Cardiac muscle cell (in vitro differentiated cells and primary cell): ENCODE data around the gene C11orf58. TPM values are rescaled to one million over a fixed set of nuclear protein-coding genes. Genes with fewer than 3 reads are reported as not detected.

Experiments used
- DNase-seq, 2 donors: peaks; one replicate each; pipeline versions ENCODE4 v3.0.0 to v3.0.0-alpha.2; 2010 to 2017; ENCODE audit warnings: low read depth in 1 of 2, low spot score in 1 of 2
- H3K27ac ChIP-seq: fragments of 200-600 bp; sonication (generic); 2 replicates; pipeline ENCODE4 v1.5.1; 2016
- H3K27me3 ChIP-seq: fragments of 200-600 bp; sonication (generic); 2 replicates; pipeline ENCODE4 v1.6.0; 2016; ENCODE audit warnings: control low read depth
- H3K36me3 ChIP-seq: fragments of 200-600 bp; sonication (generic); 2 replicates; pipeline ENCODE4 v1.5.1; 2016; ENCODE audit warnings: control low read depth
- H3K4me1 ChIP-seq: fragments of 200-600 bp; sonication (generic); 2 replicates; pipeline ENCODE4 v1.8.1; 2017; ENCODE audit warnings: low read depth, mild to moderate bottlenecking, mixed run types
- H3K4me3 ChIP-seq: fragments of 200-600 bp; sonication (generic); 2 replicates; pipeline ENCODE4 v1.5.1; 2016; ENCODE audit warnings: mild to moderate bottlenecking
- H3K9me3 ChIP-seq: fragments of 200-600 bp; sonication (generic); 2 replicates; pipeline ENCODE4 v1.5.1; 2017; ENCODE audit warnings: low read depth, mild to moderate bottlenecking, control low read depth
- CTCF ChIP-seq: IDR thresholded peaks from 2 replicates; pipeline ENCODE4 v1.5.1; 2012; ENCODE audit warnings: low read depth, mild to moderate bottlenecking, low read length
- polyA plus RNA-seq: library from polyadenylated mRNA; unstranded; fragments of >200 nt; fragmentation: Nextera tagmentation; extraction: Ambion mirVana; gene quantifications from 2 replicates; pipeline ENCODE4 v1.2.1, GENCODE V29; 2016
- total RNA-seq: library from RNA; depleted of rRNA; stranded (reverse); fragments of >200 nt; gene quantifications from 2 replicates; pipeline ENCODE4 v1.2.3, GENCODE V29; 2016

C11orf58 gene
- total and polyA plus RNA-seq, 2 experiments from 2014 or later, result 157 to 232 TPM

- DNase-seq, result no peak
- Histone ChIP-seq H3K4me3 (no peak overlapping the region), H3K4me1 (no peaks in the 10 kb centered on the region), H3K9me3 (no peaks in the 10 kb centered on the region), H3K36me3 (peaks cover 12% of the 10 kb centered on the region), H3K27ac (no peak overlapping the region), H3K27me3 (no peaks in the 10 kb centered on the region)
- TF ChIP-seq CTCF, result no peak
Measured at GRCh38 chr11:16778286-16778685, 39.8 kb downstream of the C11orf58 start.

GRCh38 chr11:16778876-16779275, 40.4 kb downstream of the C11orf58 start:
- H3K9me3 ChIP-seq, result no peaks in the 10 kb centered on the region
- H3K27ac ChIP-seq, result no peak overlapping the region
- no peak overlapping the region for H3K4me3 ChIP-seq
- DNase-seq, result no peak
- no peaks in the 10 kb centered on the region for H3K4me1 ChIP-seq
- peaks cover 12% of the 10 kb centered on the region for H3K36me3 ChIP-seq
- TF ChIP-seq CTCF, result no peak
- H3K27me3 ChIP-seq, result no peaks in the 10 kb centered on the region

- DNase-seq, result no peak
Measured at GRCh38 chr11:16779436-16779835, 41.0 kb downstream of the C11orf58 start.

DNA sequence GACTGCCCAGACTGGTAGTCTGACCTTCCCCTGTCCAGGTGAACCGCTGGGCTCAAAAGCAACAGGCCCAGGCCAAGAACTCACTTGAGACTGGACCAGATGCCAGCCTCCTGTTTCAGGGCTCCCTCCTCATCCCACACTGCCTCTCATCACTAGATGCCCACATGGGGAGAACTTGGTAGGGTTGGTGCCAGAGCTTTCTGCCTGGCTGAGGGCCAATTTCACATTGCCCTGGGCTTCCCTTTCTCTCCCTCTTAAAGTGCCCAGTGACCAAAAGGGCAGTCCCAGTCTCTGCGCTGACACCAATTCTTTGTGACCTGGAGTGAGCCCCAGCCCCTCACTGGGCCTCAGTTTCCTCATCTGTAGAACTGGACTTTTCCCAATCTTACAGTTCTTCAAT, 41.7 kb downstream of the C11orf58 start:
- TF ChIP-seq CTCF, result no peak
- Histone ChIP-seq H3K4me3 (no peak overlapping the region), H3K27ac (no peak overlapping the region), H3K9me3 (no peaks in the 10 kb centered on the region), H3K27me3 (no peaks in the 10 kb centered on the region), H3K4me1 (no peaks in the 10 kb centered on the region), H3K36me3 (peaks cover 12% of the 10 kb centered on the region)
- DNase-seq, result no peak

More at GRCh38 chr11:16779436-16779835, 41.0 kb downstream of the C11orf58 start:
- Histone ChIP-seq H3K4me3 (no peak overlapping the region), H3K27me3 (no peaks in the 10 kb centered on the region), H3K9me3 (no peaks in the 10 kb centered on the region), H3K4me1 (no peaks in the 10 kb centered on the region), H3K36me3 (peaks cover 12% of the 10 kb centered on the region), H3K27ac (no peak overlapping the region)
- no peak for TF ChIP-seq CTCF

DNA sequence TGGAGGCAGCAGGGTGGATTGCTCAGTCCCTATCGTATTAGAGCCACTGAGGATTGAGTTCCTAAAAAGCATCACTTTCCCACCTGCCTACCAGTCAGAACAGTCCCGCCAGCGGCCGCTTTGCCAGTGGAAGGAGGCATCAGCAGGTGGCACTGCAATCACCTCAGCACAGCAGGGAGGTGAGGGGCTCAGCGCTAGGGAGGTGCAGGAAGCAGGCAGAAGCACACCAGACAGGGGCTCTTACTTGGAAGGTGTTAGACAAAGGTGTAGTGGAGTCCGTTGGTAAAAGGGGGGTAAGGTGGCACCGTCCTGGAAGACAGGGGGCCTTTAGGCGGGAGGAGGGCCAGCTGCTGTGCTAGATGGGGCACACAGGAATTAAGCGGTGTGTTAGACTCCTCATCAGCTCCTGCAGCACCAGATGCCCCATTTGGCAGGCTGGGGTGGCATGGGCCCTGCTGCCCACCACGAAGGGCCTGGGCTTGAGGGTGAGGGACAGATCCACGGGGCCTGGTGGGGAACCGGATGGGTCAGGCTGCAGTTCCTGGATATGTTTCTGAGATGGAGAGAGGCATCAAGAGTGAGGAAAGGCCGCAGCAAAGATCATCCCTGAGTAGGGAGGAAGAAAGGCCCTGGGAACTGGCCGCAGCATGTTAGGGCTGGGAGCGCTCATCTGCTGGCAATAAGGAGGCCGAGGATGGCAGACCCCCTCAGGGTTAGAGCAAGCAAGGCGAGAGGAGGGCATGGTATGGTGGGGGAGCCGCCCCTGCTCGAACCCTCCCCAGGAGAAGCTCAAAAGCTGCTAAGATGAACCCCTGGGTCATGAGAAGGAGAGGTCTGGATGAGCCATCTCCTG, 42.5 kb downstream of the C11orf58 start:
- H3K4me3 ChIP-seq, result no peak overlapping the region

More for the DNA sequence above, 42.5 kb downstream of the C11orf58 start:
- no peaks in the 10 kb centered on the region for H3K27me3 ChIP-seq
- TF ChIP-seq CTCF, result no peak
- no peak overlapping the region for H3K27ac ChIP-seq
- H3K9me3 ChIP-seq, result no peaks in the 10 kb centered on the region
- no peaks in the 10 kb centered on the region for H3K4me1 ChIP-seq
- no peak for DNase-seq
- H3K36me3 ChIP-seq, result peaks cover 12% of the 10 kb centered on the region
